DMS 273 treated with DMSO at 0.1 percent for 48 hours (cell line): Measurements from ENCODE around the gene SPTB.
A peak's percentile ranks its signal among the peaks of the same experiment; 100 is the strongest.
"Not testable (repeated sequence)": the region's sequence is repeated elsewhere in the genome, so short reads cannot be mapped to it uniquely, and the experiment has no call there.

Experiments used
- DNase-seq: peaks from one replicate; lab custom pipeline; 2025; lab: John Stamatoyannopoulos, UW

SPTB gene

GRCh38 chr14:64821651-64822050 is 58.1 kb downstream of the SPTB start:
- no peak for DNase-seq

DNA sequence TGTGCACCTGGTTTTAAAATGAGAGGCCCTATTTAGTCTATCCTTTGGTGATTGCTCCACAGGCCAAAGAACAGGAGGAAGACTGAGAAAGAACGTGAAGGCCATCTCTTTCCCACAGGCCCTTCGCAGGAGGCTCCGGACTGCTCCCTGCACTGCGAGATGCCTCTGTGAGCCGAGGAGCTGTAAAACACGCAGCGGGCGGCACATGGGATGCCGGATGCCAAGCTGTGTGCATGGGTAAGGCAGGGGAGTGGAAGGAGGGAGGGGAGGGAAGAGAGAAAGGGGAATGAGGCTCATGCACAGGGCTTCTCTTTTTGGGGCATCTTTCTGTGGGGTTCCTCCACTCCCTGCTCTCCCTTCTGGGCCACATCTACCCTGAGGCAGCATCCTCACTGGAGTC is 61.6 kb downstream of the SPTB start:
- DNase-seq: no peak

DNA sequence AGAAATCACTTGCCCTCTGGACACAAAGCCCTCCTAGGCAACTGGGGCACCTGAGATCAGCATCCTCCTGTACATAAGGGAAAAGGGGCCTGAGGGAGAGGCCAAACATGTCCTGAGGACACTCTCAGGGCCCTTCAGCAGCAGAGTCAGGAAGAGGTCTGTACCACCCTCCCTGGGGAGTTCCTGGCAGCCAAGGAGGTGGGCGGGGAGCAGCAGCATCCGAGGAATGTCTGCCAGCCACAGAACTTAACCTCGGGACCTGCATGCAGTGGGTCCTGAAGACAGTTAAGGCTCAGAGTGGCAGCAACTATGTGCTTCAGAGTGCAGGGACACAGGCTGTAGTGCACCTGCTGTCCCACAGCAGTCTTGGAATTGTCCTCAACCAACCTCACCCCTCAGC is 62.1 kb downstream of the SPTB start:
- DNase-seq: no peak

GRCh38 chr14:64816221-64816783 is 63.4 kb downstream of the SPTB start:
- no peak for DNase-seq

- no peak for DNase-seq
Observed at GRCh38 chr14:64815257-64815656, 64.5 kb downstream of the SPTB start.

- no peak for DNase-seq
Observed at GRCh38 chr14:64812412-64812811, 67.3 kb downstream of the SPTB start.

DNA sequence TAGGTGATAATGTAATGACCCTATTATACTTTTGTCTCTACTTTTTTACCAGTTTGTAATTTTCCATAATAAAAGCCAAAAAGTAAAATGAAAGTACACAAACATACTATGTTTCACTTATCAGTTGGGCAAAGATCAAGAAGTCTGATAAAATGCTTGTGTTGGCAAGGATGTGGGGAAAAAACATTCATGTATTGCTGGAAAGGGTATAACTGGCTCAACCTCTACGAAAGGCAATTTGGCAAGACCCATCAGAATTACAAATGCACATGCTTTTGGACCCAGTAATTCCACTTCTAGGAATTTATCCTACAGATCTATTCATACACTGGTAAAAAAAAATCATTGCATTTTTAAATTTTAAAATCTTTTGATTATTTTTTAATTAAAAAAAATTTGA is 68.0 kb downstream of the SPTB start:
- no peak for DNase-seq

DNA sequence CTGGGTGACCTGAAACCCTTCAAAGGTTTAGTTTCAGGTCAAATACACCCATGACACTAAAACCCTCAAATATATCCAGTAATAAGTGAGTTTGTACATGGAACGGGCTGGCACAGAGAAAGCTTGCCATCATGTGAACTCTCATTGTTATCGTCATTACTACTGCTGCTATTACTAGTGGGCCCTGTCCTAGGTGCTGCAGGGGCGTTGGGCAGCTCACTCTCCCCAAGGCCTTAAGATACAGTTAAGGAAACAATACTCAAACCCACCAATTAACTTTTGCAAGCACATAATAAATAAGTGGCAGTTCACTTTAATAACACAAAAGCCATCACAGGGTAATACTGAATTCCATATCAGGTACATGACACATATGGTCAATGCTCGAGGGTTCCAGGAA is 71.3 kb downstream of the SPTB start:
- DNase-seq: no peak

DNA sequence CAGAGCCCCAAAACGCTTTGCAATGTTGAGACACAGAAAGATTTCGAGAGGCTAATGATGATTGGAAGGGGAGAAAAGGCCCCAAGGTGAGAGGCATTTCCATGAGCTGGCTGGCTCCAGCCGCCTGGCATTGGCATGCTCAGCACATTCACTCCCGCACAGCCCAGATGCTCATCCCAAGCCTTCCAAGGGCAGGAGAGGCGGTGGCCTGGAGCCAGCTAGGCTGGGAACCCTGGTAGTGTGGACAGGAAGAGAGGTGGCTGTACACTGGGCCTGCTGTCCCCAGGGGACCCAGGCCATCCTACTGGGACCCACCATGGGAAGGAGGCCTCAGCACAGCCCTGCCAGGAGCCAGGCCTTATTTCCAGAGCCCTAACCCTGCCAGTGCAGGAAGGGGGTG is 72.2 kb downstream of the SPTB start:
- DNase-seq: no peak

DNA sequence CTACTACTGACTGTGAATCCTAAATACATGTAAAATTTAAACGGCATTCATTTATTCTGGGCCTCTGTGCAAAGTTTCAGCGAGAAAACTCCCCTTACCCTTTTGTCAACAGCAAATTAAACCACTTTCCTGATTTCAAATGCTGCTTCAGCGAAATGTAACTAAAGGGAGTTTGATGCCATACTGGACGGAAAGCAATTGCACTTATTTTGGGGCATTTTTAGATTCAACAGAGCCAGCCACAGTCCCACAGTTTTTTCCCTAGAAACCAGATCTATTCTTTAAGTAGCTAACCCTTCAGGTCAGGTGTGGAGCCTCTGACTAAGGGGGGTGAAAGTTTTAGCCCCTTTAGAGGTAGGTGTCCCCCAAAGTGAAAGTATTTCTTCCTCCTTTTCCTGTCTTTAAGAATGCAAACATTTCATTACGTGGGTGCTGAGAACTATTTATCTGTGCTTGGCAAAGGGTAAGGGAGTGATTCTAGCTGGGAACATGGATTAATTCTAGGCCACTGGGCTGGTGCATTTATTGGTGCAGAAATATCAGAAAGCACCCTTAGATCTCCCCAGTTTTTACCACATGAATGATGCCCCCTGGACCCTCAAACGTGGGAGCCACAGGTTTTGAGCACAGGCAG is 72.7 kb downstream of the SPTB start:
- DNase-seq: no peak

GRCh38 chr14:64806202-64806861 is 73.4 kb downstream of the SPTB start:
- DNase-seq: no peak

GRCh38 chr14:64805646-64806045 is 74.1 kb downstream of the SPTB start:
- DNase-seq: not testable (repeated sequence)

- DNase-seq: no peak
Observed at GRCh38 chr14:64804754-64805260, 74.9 kb downstream of the SPTB start.

GRCh38 chr14:64801800-64802199 is 77.9 kb downstream of the SPTB start:
- DNase-seq: no peak

- DNase-seq: no peak
Observed at GRCh38 chr14:64801046-64801445, 78.7 kb downstream of the SPTB start.

DNA sequence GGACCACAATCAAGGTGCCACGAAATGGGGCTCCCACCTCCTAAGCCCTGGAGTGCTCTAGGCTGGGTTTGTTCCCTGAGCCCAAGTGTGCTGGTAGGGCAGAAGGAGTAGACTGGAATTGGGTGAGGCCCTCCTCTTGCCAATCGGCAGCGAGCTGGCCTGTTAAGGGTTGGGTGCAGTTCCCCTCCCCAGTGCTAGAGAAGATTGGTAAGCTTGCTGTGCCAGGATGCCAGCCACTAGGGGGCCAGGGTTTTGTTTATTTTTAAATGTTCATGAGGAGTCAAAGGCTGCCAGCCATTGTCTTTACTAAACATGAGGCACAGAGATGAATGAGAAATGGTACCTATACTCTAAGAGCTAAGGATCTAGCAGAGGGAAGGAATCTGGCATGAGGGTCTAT is 79.7 kb downstream of the SPTB start:
- peak; percentile 7 for DNase-seq

DNA sequence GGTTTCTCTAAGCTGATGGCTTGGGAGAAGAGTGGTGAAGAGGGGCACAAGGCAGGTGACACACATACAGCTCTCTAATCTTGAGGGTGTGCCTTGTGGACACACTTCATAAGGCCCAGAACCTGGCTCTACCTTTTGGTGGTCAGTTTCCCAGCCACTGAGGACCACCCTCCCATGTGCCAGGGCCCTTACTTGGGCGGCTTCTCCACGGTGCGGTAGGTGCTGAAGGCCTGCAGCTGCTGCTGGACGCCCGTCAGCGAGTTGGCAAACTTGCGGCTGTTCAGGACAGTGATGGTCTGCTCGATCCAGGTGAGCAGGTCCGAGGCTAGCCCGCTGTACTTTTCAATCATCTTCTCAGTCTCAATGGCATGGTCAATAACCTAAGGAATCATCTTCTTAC is 80.2 kb downstream of the SPTB start:
- no peak for DNase-seq

DNA sequence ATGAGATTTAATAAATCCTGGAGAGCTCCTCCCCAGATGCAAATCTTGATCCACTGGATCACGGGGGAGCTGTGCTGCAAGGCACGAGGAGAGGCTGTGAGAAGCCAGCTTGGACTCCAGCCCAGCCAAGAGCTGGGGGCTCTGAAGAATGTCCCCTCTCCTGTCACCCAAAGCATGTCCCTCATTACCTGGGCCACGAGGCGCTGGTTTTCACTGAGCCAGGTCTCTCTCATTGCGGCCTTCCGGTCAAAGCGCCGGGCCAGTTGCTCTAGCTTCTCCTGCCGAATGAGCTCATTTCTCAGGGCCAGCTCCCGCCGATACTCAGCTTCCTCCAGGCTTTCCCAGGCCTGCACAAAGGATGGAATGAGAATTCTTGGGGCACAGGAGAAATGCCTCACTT is 83.3 kb downstream of the SPTB start:
- DNase-seq: no peak

DNA sequence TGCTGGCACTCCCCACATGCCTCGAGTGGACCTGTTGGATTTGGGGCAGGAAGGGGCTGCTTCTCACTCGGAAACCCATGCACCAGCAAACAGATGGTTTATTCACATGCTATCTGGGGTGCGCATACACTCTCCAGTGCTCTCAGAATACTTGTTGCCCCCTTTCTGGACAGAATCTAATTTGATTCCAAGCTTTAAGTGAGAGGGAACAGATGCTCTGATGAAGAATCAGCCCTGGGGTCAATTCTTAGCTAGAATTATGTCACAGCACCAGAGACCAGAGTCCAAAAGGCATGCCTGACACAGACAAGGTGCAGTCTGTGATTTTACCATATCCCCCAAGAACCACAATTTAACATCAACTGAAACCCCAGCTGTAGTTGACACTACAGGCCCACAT is 83.8 kb downstream of the SPTB start:
- no peak for DNase-seq

DNA sequence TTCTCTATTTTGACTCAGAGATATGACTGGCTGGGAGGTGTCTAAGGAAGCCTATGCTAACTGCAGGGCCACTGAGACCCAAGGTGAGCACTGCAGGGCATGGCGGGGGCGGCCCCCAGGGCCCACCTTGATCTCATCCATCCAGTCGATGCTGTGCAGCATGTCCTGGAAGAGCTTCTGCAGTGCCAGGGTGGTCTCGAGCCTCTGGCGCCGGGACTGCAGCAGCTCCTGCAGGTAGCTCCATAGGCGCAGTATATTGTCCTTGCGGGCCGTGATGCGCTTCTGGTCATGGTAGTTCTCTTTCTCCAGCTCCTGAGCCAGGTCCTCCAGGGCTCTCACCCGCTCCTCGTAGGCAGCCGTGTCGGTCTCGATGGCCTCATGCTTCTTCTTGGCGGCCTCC is 84.5 kb downstream of the SPTB start:
- DNase-seq: no peak

- DNase-seq: no peak
Observed at GRCh38 chr14:64792871-64793560, 86.7 kb downstream of the SPTB start.

GRCh38 chr14:64792231-64792630 is 87.5 kb downstream of the SPTB start:
- DNase-seq: no peak

- DNase-seq: no peak
Observed at GRCh38 chr14:64790478-64790877, 89.2 kb downstream of the SPTB start.
